DND-41 (cell line): ENCODE measurements around the gene FUT7.

Source experiments
- EZH2 ChIP-seq: IDR thresholded peaks from 3 replicates; pipeline ENCODE4 v1.6.1; 2012; ENCODE audit warnings: borderline replicate concordance, low read depth, mild to moderate bottlenecking, moderate library complexity, low read length, inconsistent platforms; ENCODE audit not compliant: severe bottlenecking
- TF ChIP-seq, protein P1 (sequence below): IDR thresholded peaks from 2 replicates; pipeline ENCODE4 v1.5.1; 2012; ENCODE audit warnings: borderline replicate concordance, low read length, moderate library complexity, mild to moderate bottlenecking; ENCODE audit not compliant: poor library complexity, severe bottlenecking; ENCODE audit errors: extremely low read depth

GRCh38 chr9:136983656-136984314, 48.1 kb downstream of the FUT7 start:
- TF ChIP-seq, protein P1, sequence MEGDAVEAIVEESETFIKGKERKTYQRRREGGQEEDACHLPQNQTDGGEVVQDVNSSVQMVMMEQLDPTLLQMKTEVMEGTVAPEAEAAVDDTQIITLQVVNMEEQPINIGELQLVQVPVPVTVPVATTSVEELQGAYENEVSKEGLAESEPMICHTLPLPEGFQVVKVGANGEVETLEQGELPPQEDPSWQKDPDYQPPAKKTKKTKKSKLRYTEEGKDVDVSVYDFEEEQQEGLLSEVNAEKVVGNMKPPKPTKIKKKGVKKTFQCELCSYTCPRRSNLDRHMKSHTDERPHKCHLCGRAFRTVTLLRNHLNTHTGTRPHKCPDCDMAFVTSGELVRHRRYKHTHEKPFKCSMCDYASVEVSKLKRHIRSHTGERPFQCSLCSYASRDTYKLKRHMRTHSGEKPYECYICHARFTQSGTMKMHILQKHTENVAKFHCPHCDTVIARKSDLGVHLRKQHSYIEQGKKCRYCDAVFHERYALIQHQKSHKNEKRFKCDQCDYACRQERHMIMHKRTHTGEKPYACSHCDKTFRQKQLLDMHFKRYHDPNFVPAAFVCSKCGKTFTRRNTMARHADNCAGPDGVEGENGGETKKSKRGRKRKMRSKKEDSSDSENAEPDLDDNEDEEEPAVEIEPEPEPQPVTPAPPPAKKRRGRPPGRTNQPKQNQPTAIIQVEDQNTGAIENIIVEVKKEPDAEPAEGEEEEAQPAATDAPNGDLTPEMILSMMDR: no peak
- no peak for TF ChIP-seq EZH2
